ENCODE data around the gene SIMC1. TPM values are rescaled to one million over a fixed set of nuclear protein-coding genes. Genes with fewer than 3 reads are reported as not detected.

The SIMC1 gene
- total and polyA plus RNA-seq, 2 donors (not counting 1 experiment from before 2014, with no cell fraction given), result 20.6 to 63.8 TPM

DNA sequence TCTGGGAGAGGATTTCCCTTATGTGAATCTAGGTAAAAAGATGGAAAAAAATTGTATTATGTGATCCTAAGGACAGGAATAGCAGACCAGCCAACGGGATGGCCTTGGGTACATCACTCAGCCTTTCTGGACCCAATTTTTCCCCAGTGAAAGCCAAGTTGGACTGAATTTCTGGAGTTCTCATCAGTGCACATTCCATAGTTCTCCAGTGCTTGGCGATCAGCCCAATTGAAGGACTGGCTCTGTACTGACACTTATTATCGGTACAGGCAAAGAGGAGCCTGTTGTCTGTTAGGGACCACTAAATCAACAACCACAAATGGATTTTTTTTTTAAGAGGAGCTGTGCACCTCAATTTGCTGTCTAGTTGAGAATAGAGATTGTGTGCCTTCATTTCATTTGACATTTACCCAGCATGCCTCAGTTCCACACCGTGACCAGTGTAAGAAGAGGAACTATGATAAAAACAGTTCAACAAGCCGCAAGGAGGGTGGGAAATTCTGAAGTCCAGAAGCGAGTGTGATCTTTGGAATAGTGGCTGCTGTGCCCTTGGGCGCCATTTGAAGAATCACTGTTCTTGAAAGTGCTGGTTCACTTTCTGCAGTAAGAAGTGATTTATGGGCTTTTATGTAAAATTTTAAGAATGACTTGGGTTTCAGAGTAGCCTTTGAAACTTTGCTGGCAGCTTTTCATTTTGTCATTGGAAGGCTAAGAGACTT, 135.0 kb downstream of the SIMC1 start:
- H4K20me1 ChIP-seq (ENCODE audit: control insufficient read depth, insufficient read depth, low read length, poor library complexity, severe bottlenecking), result no peaks in the 10 kb centered on the region
- TF ChIP-seq EZH2 (IDR thresholded peaks at IDR 0.05; ENCODE audit: borderline replicate concordance, insufficient read depth, low read depth, low read length, poor library complexity, severe bottlenecking) (no peak), CTCF (IDR thresholded peaks at IDR 0.05) (no peak)
- peaks cover 13% of the 10 kb centered on the region for H3K4me1 Mint-ChIP-seq
- H3K9ac ChIP-seq (ENCODE audit: low read length), result no peak overlapping the region
- intact Hi-C loops (cut with micrococcal nuclease), result loop anchor here (2.0 kb wide), 1 partner anchor 16 kb away; the partner anchor contains the start of genes HIGD2A and NOP16
- peak; percentile 55 for DNase-seq
- H3K27me3 ChIP-seq (replicated peaks in 1 of 4; ENCODE audit: control extremely low read depth in 1 of 4, control insufficient read depth in 3 of 4, insufficient read depth in 4 of 4, low read length in 3 of 4), result no peaks in the 10 kb centered on the region
- H3K27me3 Mint-ChIP-seq, result no peaks in the 10 kb centered on the region
- peak overlapping the region; percentile 28 for H3K27ac Mint-ChIP-seq
- CTCF ChIA-PET, result no interaction called here
- peaks cover 0 to 3% (median 0%) of the 10 kb centered on the region in 3 donors for H3K9me3 ChIP-seq (ENCODE audit: control extremely low read depth in 1 of 3, control insufficient read depth in 2 of 3, insufficient read depth in 1 of 3, low read length in 2 of 3)
- peak; percentile 77 for ATAC-seq (ENCODE audit: low read depth)
- peaks cover 0 to 15% of the 10 kb centered on the region in 2 experiments for H3K36me3 ChIP-seq (replicated peaks in 1 of 2; ENCODE audit: control extremely low read depth in 1 of 2, control insufficient read depth in 1 of 2, extremely low read depth in 1 of 2, insufficient read depth in 2 of 2, low read length in 1 of 2)
- WGBS (ENCODE audit: insufficient coverage), result 65% methylated on average over 4 of the region's 7 CpGs
- H3K4me1 ChIP-seq (ENCODE audit: control insufficient read depth in 2 of 2, insufficient read depth in 2 of 2, low read length in 2 of 2), result peaks cover 8 to 11% of the 10 kb centered on the region in 2 donors
- peak overlapping the region in 1 of 2 donors; percentile 47 for H3K27ac ChIP-seq (ENCODE audit: low read length in 2 of 2)
- POLR2A ChIA-PET, result interaction anchor here (1.0 kb wide), 1 partner anchor 11 kb away, joined by 3 read pairs; no protein-coding TSS in a partner anchor
- H3K4me3 Mint-ChIP-seq, result no peak overlapping the region
- H2AFZ ChIP-seq (ENCODE audit: insufficient read depth, low read depth, low read length, poor library complexity, severe bottlenecking), result no peak overlapping the region
- no peak overlapping the region for H3K4me3 ChIP-seq (ENCODE audit: control extremely low read depth in 1 of 5, extremely low read depth in 1 of 5, insufficient read depth in 1 of 5, low read depth in 2 of 5, low read length in 4 of 5)
- H3K9me3 Mint-ChIP-seq (ENCODE audit: insufficient read depth), result no peaks in the 10 kb centered on the region
- peak overlapping the region; percentile 39 for H3K4me2 ChIP-seq (replicated peaks; ENCODE audit: low read depth, low read length, poor library complexity, severe bottlenecking)
- no peaks in the 10 kb centered on the region for H3K79me2 ChIP-seq (ENCODE audit: control insufficient read depth, insufficient read depth, low read length)

GRCh38 chr5:176379881-176380280, 141.7 kb downstream of the SIMC1 start:
- Mint-ChIP-seq H3K4me1 (peaks cover 10% of the 10 kb centered on the region), H3K9me3 (ENCODE audit: insufficient read depth) (no peaks in the 10 kb centered on the region), H3K27me3 (no peaks in the 10 kb centered on the region), H3K4me3 (no peak overlapping the region), H3K27ac (peak overlapping the region; percentile 57)
- Histone ChIP-seq H3K27me3 (replicated peaks in 1 of 4; ENCODE audit: control extremely low read depth in 1 of 4, control insufficient read depth in 3 of 4, insufficient read depth in 4 of 4, low read length in 3 of 4) (no peaks in the 10 kb centered on the region), H2AFZ (ENCODE audit: insufficient read depth, low read depth, low read length, poor library complexity, severe bottlenecking) (no peak overlapping the region), H4K20me1 (ENCODE audit: control insufficient read depth, insufficient read depth, low read length, poor library complexity, severe bottlenecking) (peaks cover under 1% of the 10 kb centered on the region), H3K4me1 (ENCODE audit: control insufficient read depth in 2 of 2, insufficient read depth in 2 of 2, low read length in 2 of 2) (peaks cover 7 to 8% of the 10 kb centered on the region in 2 donors), H3K27ac (ENCODE audit: low read length in 2 of 2) (no peak overlapping the region), H3K9ac (ENCODE audit: low read length) (no peak overlapping the region), H3K36me3 (replicated peaks in 1 of 2; ENCODE audit: control extremely low read depth in 1 of 2, control insufficient read depth in 1 of 2, extremely low read depth in 1 of 2, insufficient read depth in 2 of 2, low read length in 1 of 2) (peaks cover 5 to 39% of the 10 kb centered on the region in 2 experiments), H3K79me2 (ENCODE audit: control insufficient read depth, insufficient read depth, low read length) (peaks cover 2% of the 10 kb centered on the region), H3K9me3 (ENCODE audit: control extremely low read depth in 1 of 3, control insufficient read depth in 2 of 3, insufficient read depth in 1 of 3, low read length in 2 of 3) (no peaks in the 10 kb centered on the region), H3K4me2 (replicated peaks; ENCODE audit: low read depth, low read length, poor library complexity, severe bottlenecking) (no peak overlapping the region), H3K4me3 (ENCODE audit: control extremely low read depth in 1 of 5, extremely low read depth in 1 of 5, insufficient read depth in 1 of 5, low read depth in 2 of 5, low read length in 4 of 5) (no peak overlapping the region)
- DNase-seq, result peak; percentile 48
- TF ChIP-seq CTCF (IDR thresholded peaks at IDR 0.05), result no peak
- TF ChIP-seq EZH2 (IDR thresholded peaks at IDR 0.05; ENCODE audit: borderline replicate concordance, insufficient read depth, low read depth, low read length, poor library complexity, severe bottlenecking), result no peak
- CTCF ChIA-PET, result no interaction called here
- POLR2A ChIA-PET, result no interaction called here
- 79% methylated on average over 2 of the region's 3 CpGs for WGBS (ENCODE audit: insufficient coverage)
- peak; percentile 66 for ATAC-seq (ENCODE audit: low read depth)
- intact Hi-C loops (cut with micrococcal nuclease), result loop anchor here (10.0 kb wide), 1 partner anchor 145 kb away; the partner anchor contains the start of gene SIMC1
